ACHN (cell line): ENCODE results near the gene GUCY1A2.
"Not testable (repeated sequence)": the region's sequence is repeated elsewhere in the genome, so short reads cannot be mapped to it uniquely, and the experiment has no call there.

Source experiments
- DNase-seq: peaks from one replicate; pipeline ENCODE4 v3.0.0-alpha.2; 2015
- in situ Hi-C: cut with HindIII; loops from 2 replicates; pipeline ENCODE4 v1.10.0; 2017; ENCODE audit warnings: low sequenced_read_pairs, low pct_ligation_motif_present, low pct_unique_long_range_greater_than_20kb

The GUCY1A2 gene

DNA sequence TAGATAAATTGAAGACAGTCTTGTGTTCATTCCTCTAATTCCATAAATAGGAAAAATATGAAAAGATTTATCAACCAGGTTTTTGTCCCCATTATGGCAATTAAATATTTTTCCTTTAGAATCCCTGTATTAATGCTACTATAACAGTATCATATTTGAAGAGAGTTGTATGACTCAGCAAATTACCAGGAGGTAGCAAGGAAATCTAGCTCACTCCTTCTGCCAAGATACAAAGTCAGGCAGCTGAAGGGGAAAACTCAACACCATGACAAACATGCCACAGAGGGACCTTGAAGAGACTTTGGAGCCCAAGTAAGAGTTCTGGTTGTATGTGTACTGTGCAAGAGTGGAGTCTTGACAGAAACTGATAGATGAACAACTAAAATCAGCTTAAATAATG is 143.3 kb downstream of the GUCY1A2 start:
- in situ Hi-C loops = no loop called here
- DNase-seq = no peak

DNA sequence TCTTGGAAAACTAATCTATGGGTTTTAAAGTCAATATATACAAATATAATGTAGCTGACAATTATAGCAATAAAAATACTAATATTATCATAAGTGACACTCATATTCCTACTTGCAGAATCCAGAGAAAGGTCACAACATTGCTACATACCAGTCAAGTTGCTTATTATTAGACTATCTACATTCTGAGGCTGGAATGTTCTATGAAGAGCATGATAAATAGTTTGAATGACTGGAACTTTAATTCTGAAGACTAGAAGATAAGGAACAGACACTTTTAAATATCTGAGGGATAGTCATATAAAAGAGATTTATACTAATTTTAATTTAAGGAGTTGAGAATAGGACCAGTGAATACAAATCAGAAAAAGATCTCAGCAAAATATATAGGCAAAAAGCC is 146.0 kb downstream of the GUCY1A2 start:
- in situ Hi-C loops = no loop called here
- DNase-seq = no peak

GRCh38 chr11:106858200-106858599 is 160.1 kb downstream of the GUCY1A2 start:
- DNase-seq = no peak
- in situ Hi-C loops = no loop called here

- DNase-seq = no peak
- in situ Hi-C loops = no loop called here
These were observed 161.7 kb downstream of the GUCY1A2 start for GRCh38 chr11:106856566-106856965.

DNA sequence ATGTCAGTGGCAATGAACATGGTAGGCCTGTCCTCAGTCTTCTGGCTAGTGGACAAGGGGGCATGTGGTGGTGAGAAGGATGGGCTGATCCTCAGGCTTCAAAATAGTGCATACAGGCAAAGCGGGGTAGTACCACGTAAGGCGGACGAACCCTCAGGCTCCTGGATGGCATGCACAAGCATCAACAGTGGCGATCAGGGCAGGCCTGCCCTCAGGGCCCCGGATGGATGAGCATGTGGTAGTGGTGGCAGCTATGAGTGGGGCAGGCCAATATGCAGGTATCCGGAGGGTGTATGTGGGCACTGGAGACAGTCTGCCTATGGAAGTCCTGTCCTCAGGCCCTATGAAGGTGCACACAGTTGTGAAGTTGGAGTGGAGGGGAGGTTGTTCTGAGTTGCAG is 163.8 kb downstream of the GUCY1A2 start:
- no peak for DNase-seq
- in situ Hi-C loops = no loop called here

DNA sequence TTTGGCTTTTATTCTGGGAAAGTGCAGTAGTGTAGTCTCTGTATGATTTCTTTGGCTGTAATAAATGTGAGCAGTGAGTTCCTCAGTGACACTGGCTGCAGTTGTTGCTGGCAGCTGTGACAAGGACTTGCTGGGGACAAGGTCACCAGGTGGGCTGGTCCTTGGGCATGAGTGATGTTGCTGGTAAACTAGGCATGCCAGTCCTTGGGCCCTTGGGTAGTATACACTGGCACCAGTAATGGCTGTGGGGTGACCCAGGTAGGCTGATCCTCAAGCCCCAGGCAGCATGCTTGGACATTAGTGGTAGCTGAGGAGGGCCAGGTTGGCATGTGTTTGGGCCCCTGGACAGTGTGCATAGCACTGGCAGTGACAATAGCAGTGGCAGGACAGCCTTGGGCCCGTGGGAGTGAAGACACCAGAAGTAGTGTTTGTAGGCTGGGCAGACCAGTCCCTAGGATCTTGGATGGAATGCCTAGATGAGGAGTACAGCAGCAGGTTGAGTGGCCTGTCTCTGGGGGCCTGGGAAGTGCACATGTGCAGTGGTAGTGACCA is 164.3 kb downstream of the GUCY1A2 start:
- no peak for DNase-seq
- in situ Hi-C loops = no loop called here

DNA sequence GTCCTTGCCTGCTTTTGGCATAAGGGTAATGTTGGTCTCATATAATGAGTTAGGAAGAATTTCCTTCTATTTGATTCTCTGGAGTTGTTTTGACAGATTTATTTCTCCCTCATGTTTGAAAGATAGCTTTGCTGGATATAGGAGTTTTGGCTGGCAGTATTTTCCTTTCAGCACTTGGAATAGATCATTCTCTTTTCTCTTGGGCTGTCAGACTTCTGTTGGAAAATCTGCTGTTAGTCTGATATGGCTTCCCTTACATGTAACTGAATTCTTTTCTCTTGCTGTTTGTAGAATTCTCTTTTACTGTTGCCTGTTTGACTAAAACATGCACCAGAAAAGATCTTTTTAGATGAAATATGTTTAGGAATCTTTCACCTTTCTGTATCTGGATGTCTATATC is 165.5 kb downstream of the GUCY1A2 start:
- DNase-seq = no peak
- in situ Hi-C loops = no loop called here

GRCh38 chr11:106848526-106848925 is 169.8 kb downstream of the GUCY1A2 start:
- in situ Hi-C loops = no loop called here
- DNase-seq = no peak

DNA sequence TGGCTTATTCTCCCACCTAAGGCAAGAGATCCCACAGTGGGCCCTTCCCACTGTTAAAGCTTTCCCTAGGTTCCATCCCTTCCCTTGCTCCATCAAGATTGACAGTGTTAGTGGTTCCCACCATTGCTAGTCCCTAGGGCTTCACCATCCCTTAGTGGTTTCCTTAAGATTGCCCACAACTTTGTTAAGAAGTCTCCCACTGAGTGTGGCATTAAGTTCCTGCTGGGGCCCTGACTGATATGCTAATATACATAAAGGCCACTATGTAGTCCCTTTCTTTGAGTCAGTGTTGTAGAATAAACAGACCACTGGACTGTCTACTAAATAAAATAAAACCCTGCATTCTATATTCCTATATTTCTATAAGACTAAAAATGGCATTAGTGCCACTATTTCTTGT is 176.1 kb downstream of the GUCY1A2 start:
- in situ Hi-C loops = no loop called here
- DNase-seq = no peak

- in situ Hi-C loops = no loop called here
- peak; percentile 4 for DNase-seq
These were observed 177.3 kb downstream of the GUCY1A2 start for GRCh38 chr11:106840947-106841346.

GRCh38 chr11:106840146-106840545 is 178.1 kb downstream of the GUCY1A2 start:
- DNase-seq = no peak
- in situ Hi-C loops = no loop called here

GRCh38 chr11:106834567-106834966 is 183.7 kb downstream of the GUCY1A2 start:
- no peak for DNase-seq
- in situ Hi-C loops = no loop called here

GRCh38 chr11:106828976-106829375 is 189.3 kb downstream of the GUCY1A2 start:
- no peak for DNase-seq
- in situ Hi-C loops = no loop called here

- in situ Hi-C loops = no loop called here
- DNase-seq = no peak
These were observed 189.7 kb downstream of the GUCY1A2 start for GRCh38 chr11:106828576-106828975.

DNA sequence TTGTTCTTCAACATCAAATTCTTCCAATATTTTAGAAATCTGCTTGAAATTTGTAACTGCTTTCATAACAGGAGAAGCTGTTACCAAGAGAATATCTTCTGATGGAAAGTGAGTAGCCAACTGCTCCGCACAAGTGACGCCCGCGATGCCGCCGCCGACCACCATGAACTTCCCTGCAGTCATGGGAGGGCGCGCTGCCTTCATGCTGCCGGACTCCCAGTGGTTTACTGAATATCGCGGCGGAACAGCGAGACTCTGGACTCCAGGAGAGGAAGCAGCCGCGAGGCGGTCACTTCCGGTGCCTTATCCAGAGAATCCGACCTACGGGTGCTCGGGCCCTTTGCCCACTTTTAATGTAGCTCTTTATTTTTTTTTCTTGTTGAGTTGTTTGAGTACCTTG is 190.6 kb downstream of the GUCY1A2 start:
- in situ Hi-C loops = no loop called here
- DNase-seq = no peak

GRCh38 chr11:106826558-106826957 is 191.7 kb downstream of the GUCY1A2 start:
- DNase-seq, in situ Hi-C loops: not testable (repeated sequence)

DNA sequence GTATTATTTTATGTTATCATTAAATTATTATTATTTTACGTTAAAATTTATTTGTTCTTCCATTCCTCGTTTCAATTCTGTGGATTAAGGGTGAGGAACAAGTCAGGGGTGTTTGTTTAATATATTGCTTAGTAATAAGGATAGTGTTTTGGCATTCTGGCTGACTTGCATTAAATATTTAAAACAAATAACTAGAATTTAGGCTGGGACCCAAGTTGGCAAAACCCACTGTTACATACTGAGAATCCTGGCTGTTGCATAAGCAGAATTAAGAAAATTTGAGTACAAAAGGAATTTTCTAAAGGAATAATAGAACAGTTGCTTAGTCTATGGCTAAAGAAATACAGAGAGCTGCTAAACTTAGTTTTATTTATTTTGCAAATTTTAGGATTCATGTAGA is 196.4 kb downstream of the GUCY1A2 start:
- in situ Hi-C loops = no loop called here
- no peak for DNase-seq

- DNase-seq = no peak
- in situ Hi-C loops = no loop called here
These were observed 197.0 kb downstream of the GUCY1A2 start for GRCh38 chr11:106821291-106821690.

DNA sequence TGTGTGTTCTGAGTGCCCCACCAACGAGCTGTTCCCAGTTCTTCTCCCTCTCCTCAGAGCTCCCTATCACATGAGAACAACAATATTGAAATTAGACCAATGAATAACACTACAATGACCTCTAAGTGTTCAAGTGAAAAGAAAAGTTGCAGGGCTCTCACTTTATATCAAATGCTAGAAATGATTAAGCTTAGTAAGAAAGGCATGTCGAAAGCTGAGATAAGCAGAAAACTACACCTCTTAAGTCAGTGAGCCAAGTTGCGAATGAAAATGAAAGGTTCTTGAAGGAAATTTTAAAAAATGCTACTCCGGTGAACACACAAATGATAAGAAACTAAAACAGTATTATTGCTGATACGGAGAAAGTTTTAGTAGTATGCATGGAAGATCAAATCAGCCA is 199.8 kb downstream of the GUCY1A2 start:
- in situ Hi-C loops = no loop called here
- no peak for DNase-seq

GRCh38 chr11:106815209-106815608 is 203.1 kb downstream of the GUCY1A2 start:
- in situ Hi-C loops = no loop called here
- no peak for DNase-seq

- in situ Hi-C loops = no loop called here
- DNase-seq = no peak
These were observed 204.5 kb downstream of the GUCY1A2 start for GRCh38 chr11:106813806-106814205.
